MCF 10A (cell line): ENCODE measurements around the gene P2RX6. TPM values are rescaled to one million over a fixed set of nuclear protein-coding genes. Genes with fewer than 3 reads are reported as not detected.
"Not testable (repeated sequence)": the region's sequence is repeated elsewhere in the genome, so short reads cannot be mapped to it uniquely, and the experiment has no call there.

Experiments used
- BruUV-seq: library from RNA; stranded (reverse); fragments of 400-500 nt; replicated peaks from 2 replicates; lab custom pipeline; 2021; lab: Mats Ljungman, UMichigan
- CTCF ChIA-PET: fragments of 300-600 bp; sonication (Branson Sonifier 250); formaldehyde crosslinking; extraction: SDS; loops from one replicate; lab custom pipeline; 2021; ENCODE audit warnings: antibody characterized with exemption, inconsistent platforms; lab: Yijun Ruan, JAX
- POLR2A ChIA-PET: fragments of 300-600, 350-650 bp; sonication (Branson Sonifier 250); formaldehyde crosslinking; extraction: SDS; loops from one replicate; lab custom pipeline; 2020; ENCODE audit warnings: antibody characterized with exemption, inconsistent platforms; lab: Yijun Ruan, JAX
- DNase-seq: peaks from one replicate; pipeline ENCODE4 v3.0.0-alpha.2; 2018; ENCODE audit not compliant: unreplicated experiment
- H3K27ac Mint-ChIP-seq: one replicate; pipeline ENCODE4 v1.8.0; 2022; ENCODE audit warnings: mild to moderate bottlenecking, low read depth, mixed read lengths; ENCODE audit not compliant: unreplicated experiment
- H3K27me3 Mint-ChIP-seq: one replicate; pipeline ENCODE4 v1.8.0; 2022; ENCODE audit warnings: mixed read lengths; ENCODE audit not compliant: insufficient read depth, unreplicated experiment
- H3K36me3 Mint-ChIP-seq: one replicate; pipeline ENCODE4 v1.8.0; 2022; ENCODE audit warnings: mild to moderate bottlenecking, moderate library complexity, mixed read lengths; ENCODE audit not compliant: insufficient read depth, unreplicated experiment
- H3K4me1 Mint-ChIP-seq: one replicate; pipeline ENCODE4 v1.8.0; 2022; ENCODE audit warnings: mixed read lengths; ENCODE audit not compliant: insufficient read depth, unreplicated experiment
- H3K4me3 Mint-ChIP-seq: one replicate; pipeline ENCODE4 v1.8.0; 2022; ENCODE audit warnings: mild to moderate bottlenecking, moderate library complexity, mixed read lengths; ENCODE audit not compliant: unreplicated experiment
- H3K9me3 Mint-ChIP-seq: one replicate; pipeline ENCODE4 v1.8.0; 2022; ENCODE audit warnings: mixed read lengths; ENCODE audit not compliant: unreplicated experiment
- CTCF ChIP-seq: fragments of 200-600 bp; IDR thresholded peaks from one replicate; pipeline ENCODE4 v1.8.0; 2022; ENCODE audit warnings: antibody characterized with exemption, mild to moderate bottlenecking; ENCODE audit not compliant: unreplicated experiment
- intact Hi-C: fragments of 100-400 bp; cut with micrococcal nuclease; formaldehyde crosslinking; loops from 2 replicates; pipeline ENCODE4 v1.14.1; 2022
- total RNA-seq: library from RNA; stranded (reverse); gene quantifications from 2 replicates; pipeline ENCODE4 v1.2.3, GENCODE V29; 2022

The P2RX6 gene
- total RNA-seq, 1 experiment from 2014 or later, result 0.19 TPM

GRCh38 chr22:21047035-21047661 lies 32.2 kb downstream of the P2RX6 start:
- H3K27ac Mint-ChIP-seq, result no peak overlapping the region
- POLR2A ChIA-PET, result interaction anchor here (1.2 to 3.9 kb wide), 2 partner anchors 10 to 44 kb away, joined by 4 to 26 read pairs; partner anchors contain the start of gene THAP7
- CTCF ChIA-PET, result interaction anchor here (0.7 to 1.3 kb wide), 2 partner anchors 10 to 26 kb away, joined by 4 to 7 read pairs; no protein-coding TSS in a partner anchor

GRCh38 chr22:21047730-21048129 lies 32.8 kb downstream of the P2RX6 start:
- CTCF ChIA-PET, result interaction anchor here (0.7 to 1.3 kb wide), 2 partner anchors 9 to 26 kb away, joined by 4 to 7 read pairs; no protein-coding TSS in a partner anchor
- Mint-ChIP-seq H3K4me3 (no peak overlapping the region), H3K9me3 (no peaks in the 10 kb centered on the region), H3K4me1 (peaks cover 38% of the 10 kb centered on the region), H3K27ac (no peak overlapping the region), H3K27me3 (no peaks in the 10 kb centered on the region), H3K36me3 (no peaks in the 10 kb centered on the region)
- DNase-seq, result no peak
- no TSS peak for BruUV-seq
- POLR2A ChIA-PET, result interaction anchor here (1.2 kb wide), 1 partner anchor 10 kb away, joined by 4 read pairs; no protein-coding TSS in a partner anchor
- intact Hi-C loops, result no loop called here
- no peak for TF ChIP-seq CTCF

More at GRCh38 chr22:21047035-21047661, 32.2 kb downstream of the P2RX6 start:
- Mint-ChIP-seq H3K4me1 (peaks cover 38% of the 10 kb centered on the region), H3K27me3 (no peaks in the 10 kb centered on the region), H3K36me3 (no peaks in the 10 kb centered on the region), H3K4me3 (no peak overlapping the region), H3K9me3 (no peaks in the 10 kb centered on the region)
- intact Hi-C loops, result no loop called here
- BruUV-seq, result no TSS peak
- no peak for TF ChIP-seq CTCF
- DNase-seq, result no peak

DNA sequence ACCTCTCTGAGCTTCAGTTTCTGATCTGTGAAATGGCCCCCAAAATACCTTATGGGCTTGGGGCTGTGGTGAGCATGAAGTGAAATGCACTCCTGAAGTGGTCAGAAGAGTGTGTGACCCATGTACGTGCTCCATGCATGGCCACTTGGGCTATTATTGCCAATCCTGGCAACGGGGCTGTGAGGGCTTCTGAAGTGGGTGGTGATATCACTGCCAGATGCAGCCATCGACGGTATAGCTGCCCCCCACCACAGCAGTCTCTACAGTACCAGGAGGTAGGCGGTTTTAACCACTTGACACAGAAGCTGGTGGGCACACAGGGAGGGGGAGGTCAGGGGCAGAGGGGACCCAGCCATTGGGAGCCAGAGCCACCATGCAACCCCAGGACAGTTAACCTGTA lies 33.5 kb downstream of the P2RX6 start:
- H3K9me3 Mint-ChIP-seq, H3K4me3 Mint-ChIP-seq: not testable (repeated sequence)

DNA sequence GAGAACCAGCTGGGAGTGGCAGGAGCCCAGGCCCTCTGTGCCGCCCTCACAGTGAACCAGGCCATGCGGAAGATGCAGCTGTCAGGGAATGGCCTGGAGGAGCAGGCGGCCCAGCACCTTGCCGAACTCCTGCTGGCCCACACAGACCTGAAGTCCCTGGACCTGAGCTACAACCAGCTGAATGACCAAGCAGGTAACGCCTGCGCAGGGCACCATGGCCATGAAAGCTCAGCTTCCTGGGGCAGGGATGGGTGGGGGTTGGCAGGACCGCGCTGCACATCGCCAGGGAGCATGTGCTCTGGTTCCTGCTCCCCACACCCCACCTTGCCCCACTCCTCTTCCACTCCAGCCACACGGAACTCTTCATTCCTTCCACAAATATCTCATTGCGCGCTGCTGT lies 34.0 kb downstream of the P2RX6 start:
- H3K27ac Mint-ChIP-seq, intact Hi-C loops, CTCF ChIA-PET: not testable (repeated sequence)

More for the DNA sequence above, 33.5 kb downstream of the P2RX6 start:
- H3K36me3 Mint-ChIP-seq, CTCF ChIA-PET, intact Hi-C loops, BruUV-seq, DNase-seq, H3K27me3 Mint-ChIP-seq, H3K27ac Mint-ChIP-seq, POLR2A ChIA-PET: not testable (repeated sequence)
- H3K4me1 Mint-ChIP-seq, result peaks cover 33% of the 10 kb centered on the region

DNA sequence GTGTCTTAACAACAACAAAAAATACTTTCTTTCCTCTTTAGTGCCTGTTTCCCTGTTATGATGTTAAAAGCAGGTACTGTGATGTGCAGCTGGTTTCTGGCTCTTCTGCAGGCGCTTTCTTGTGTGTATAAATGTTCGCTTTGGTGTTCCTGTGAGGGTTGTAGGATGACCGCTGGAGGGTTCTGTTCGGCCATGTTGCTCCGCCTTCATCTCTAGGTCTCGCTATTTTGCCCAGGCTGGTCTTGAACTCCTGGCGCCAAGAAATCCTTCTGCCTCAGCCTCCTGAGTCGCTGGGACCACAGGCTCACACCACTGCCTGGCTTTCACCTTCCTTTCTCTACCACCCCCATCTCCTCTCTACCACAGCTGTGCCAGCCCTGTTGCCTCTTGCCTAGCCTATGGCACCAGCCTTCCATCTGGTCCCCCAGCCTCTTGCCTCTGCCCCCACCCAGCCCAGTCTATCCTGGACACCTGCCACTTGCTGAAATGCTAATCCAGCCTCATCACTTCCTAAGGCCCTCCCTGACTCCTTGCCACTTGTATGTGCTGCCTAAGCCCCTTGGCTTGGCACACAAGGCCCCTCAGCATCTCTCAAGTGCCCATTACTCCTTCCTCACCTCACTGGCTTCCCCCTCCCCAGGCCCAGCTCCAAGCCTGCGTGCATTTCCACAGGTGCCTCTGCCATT lies 36.3 kb downstream of the P2RX6 start:
- CTCF ChIA-PET, result no interaction called here
- BruUV-seq, result no TSS peak
- H3K4me3 Mint-ChIP-seq, result no peak overlapping the region
- H3K36me3 Mint-ChIP-seq, result no peaks in the 10 kb centered on the region
- no peak for DNase-seq
- no peak overlapping the region for H3K27ac Mint-ChIP-seq
- POLR2A ChIA-PET, result no interaction called here
- no peaks in the 10 kb centered on the region for H3K27me3 Mint-ChIP-seq
- intact Hi-C loops, result no loop called here
- TF ChIP-seq CTCF, result no peak
- peaks cover 8% of the 10 kb centered on the region for H3K4me1 Mint-ChIP-seq
- H3K9me3 Mint-ChIP-seq, result no peaks in the 10 kb centered on the region

More for the DNA sequence above, 34.0 kb downstream of the P2RX6 start:
- BruUV-seq, DNase-seq, H3K36me3 Mint-ChIP-seq, POLR2A ChIA-PET, H3K4me3 Mint-ChIP-seq, H3K27me3 Mint-ChIP-seq, H3K9me3 Mint-ChIP-seq: not testable (repeated sequence)
- H3K4me1 Mint-ChIP-seq, result peaks cover 28% of the 10 kb centered on the region
